Thoracic aorta (tissue), 2 donors: ENCODE results near the gene POLR1C. TPM values are rescaled to one million over a fixed set of nuclear protein-coding genes. Genes with fewer than 3 reads are reported as not detected.
"Not testable (repeated sequence)": the region's sequence is repeated elsewhere in the genome, so short reads cannot be mapped to it uniquely, and the experiment has no call there.

ENCODE experiments used
- ATAC-seq: fragments of 150-250 bp; one replicate; pipeline ENCODE4 v1.8.0; 2017; ENCODE audit warnings: low read depth; ENCODE audit not compliant: insufficient number of reproducible peaks, low FRiP score
- DNase-seq: peaks from one replicate; pipeline ENCODE4 v3.0.0-alpha.2; 2020; ENCODE audit warnings: low spot score
- H3K27ac ChIP-seq, 2 donors: fragments of 200-600 bp; sonication (generic); 1 replicate in 1 of 2; 2 replicates in 1 of 2; pipeline ENCODE4 v1.5.1; 2016; ENCODE audit warnings: mild to moderate bottlenecking in 2 of 2, moderate library complexity in 2 of 2
- H3K27me3 ChIP-seq: fragments of 200-600 bp; sonication (generic); replicated peaks from 2 replicates; pipeline ENCODE4 v1.6.0; 2016; ENCODE audit warnings: mild to moderate bottlenecking; ENCODE audit not compliant: insufficient read depth
- H3K36me3 ChIP-seq: fragments of 200-600 bp; sonication (generic); one replicate; pipeline ENCODE4 v1.5.1; 2016
- H3K4me1 ChIP-seq, 2 donors: fragments of 200-600 bp; sonication (generic); 1 replicate in 1 of 2; 2 replicates in 1 of 2; pipeline versions ENCODE4 v1.5.1 to v1.6.0; 2016; ENCODE audit warnings: low read depth in 2 of 2, mild to moderate bottlenecking in 1 of 2; ENCODE audit not compliant: control insufficient read depth in 1 of 2
- H3K4me3 ChIP-seq: fragments of 200-600 bp; sonication (generic); 2 replicates; pipeline ENCODE4 v1.5.1; 2016; ENCODE audit warnings: mild to moderate bottlenecking
- H3K9me3 ChIP-seq: fragments of 200-600 bp; sonication (generic); 2 replicates; pipeline ENCODE4 v1.5.1; 2016
- CTCF ChIP-seq: fragments of 200-600 bp; sonication (generic); IDR thresholded peaks from one replicate; pipeline ENCODE4 v1.5.1; 2019; ENCODE audit warnings: antibody characterized with exemption
- total RNA-seq, 2 donors: library from RNA; depleted of rRNA; stranded (reverse); fragments of >200 nt; gene quantifications; one replicate each; pipeline versions ENCODE4 v1.1.0 to v1.2.3, GENCODE V29; 2016

POLR1C gene
- total RNA-seq, 2 donors from 2014 or later: 9.9 to 29.2 TPM

- no peaks in the 10 kb centered on the region for H3K9me3 ChIP-seq
- no peak overlapping the region for H3K27ac ChIP-seq
- TF ChIP-seq CTCF: no peak
- H3K4me3 ChIP-seq: no peak overlapping the region
- H3K27me3 ChIP-seq: no peaks in the 10 kb centered on the region
- H3K4me1 ChIP-seq: no peaks in the 10 kb centered on the region
- H3K36me3 ChIP-seq: peaks cover 34% of the 10 kb centered on the region
- DNase-seq (no peak), ATAC-seq (no peak)
Measured at GRCh38 chr6:43547222-43547621, 30.3 kb downstream of the POLR1C start.

DNA sequence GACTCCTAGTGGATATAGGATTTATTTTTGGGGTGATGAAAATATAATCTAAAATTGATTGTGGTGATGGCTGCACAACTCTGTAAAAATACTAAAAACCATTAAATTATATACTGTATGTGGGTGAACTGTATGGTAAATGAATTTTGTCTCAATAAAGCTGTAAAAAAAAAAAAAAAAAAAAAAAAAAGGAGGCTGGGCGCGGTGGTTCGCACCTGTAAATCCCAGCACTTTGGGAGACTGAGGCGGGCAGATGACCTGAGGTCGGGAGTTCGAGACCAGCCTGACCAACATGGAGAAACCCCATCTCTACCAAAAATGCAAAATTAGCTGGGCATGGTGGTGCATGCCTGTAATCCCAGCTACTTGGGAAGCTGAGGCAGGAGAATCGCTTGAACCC is 40.7 kb downstream of the POLR1C start:
- H3K27me3 ChIP-seq, H3K9me3 ChIP-seq, H3K4me1 ChIP-seq, H3K27ac ChIP-seq, H3K4me3 ChIP-seq, DNase-seq, ATAC-seq: not testable (repeated sequence)
- H3K36me3 ChIP-seq: peaks cover 61% of the 10 kb centered on the region

GRCh38 chr6:43559328-43559727 is 42.4 kb downstream of the POLR1C start:
- H3K9me3 ChIP-seq: no peaks in the 10 kb centered on the region
- DNase-seq: no peak
- ATAC-seq: no peak
- no peak overlapping the region for H3K4me3 ChIP-seq
- H3K27ac ChIP-seq: no peak overlapping the region
- no peaks in the 10 kb centered on the region for H3K4me1 ChIP-seq
- no peaks in the 10 kb centered on the region for H3K27me3 ChIP-seq
- H3K36me3 ChIP-seq: peaks cover 69% of the 10 kb centered on the region
- no peak for TF ChIP-seq CTCF

DNA sequence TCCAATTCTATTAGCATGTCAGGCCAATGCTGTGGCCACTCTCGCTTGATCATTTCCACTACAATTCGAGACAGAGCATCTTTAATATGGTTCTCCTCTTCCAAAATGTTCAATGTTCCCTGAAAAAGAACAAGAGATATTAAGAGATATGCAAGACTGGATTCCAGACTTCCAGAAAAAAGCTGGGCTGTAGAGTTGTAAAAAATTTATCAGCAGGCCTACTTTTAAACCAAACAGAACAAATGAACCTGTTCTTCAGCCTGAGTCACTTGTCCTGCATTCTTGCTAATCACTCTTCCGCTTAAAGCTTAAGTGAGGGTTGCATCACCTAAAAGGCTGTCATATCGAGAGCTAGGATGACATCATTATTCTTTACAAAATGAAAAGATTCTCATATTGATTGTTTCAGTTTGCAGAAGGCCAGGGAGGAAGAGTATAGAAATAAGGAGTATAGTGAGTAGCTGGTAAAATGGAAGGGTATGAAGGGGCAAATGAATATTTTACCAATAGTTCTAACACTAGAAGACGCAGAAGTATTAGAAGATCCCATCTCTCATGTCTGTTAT is 54.1 kb downstream of the POLR1C start:
- H3K9me3 ChIP-seq: no peaks in the 10 kb centered on the region
- no peak overlapping the region for H3K27ac ChIP-seq
- H3K36me3 ChIP-seq: peaks cover 28% of the 10 kb centered on the region
- ATAC-seq (no peak), DNase-seq (no peak)
- no peaks in the 10 kb centered on the region for H3K27me3 ChIP-seq
- H3K4me3 ChIP-seq: no peak overlapping the region
- peaks cover 0 to 5% of the 10 kb centered on the region in 2 donors for H3K4me1 ChIP-seq
- no peak for TF ChIP-seq CTCF

Other genes starting within 250 kb of the POLR1C start
- gene SLC22A7, start 218.8 kb upstream of the POLR1C start, total RNA-seq: not detected
- gene CRIP3, start 208.3 kb upstream of the POLR1C start, total RNA-seq: not detected
- gene ZNF318, start 147.4 kb upstream of the POLR1C start, total RNA-seq: 10 to 100 TPM; 13.0 to 24.1 TPM
- gene ABCC10, start 89.5 kb upstream of the POLR1C start, total RNA-seq: 10 to 100 TPM; 24.3 to 58.9 TPM
- gene DLK2, start 61.5 kb upstream of the POLR1C start, total RNA-seq: not detected
- gene TJAP1, start 39.5 kb upstream of the POLR1C start, total RNA-seq: 10 to 100 TPM; 19.5 to 21.0 TPM
- gene LRRC73, start 6.7 kb upstream of the POLR1C start, total RNA-seq: under 1 TPM; 0.54 to 0.63 TPM
- gene YIPF3, start 163 bp upstream of the POLR1C start, total RNA-seq: 100 to 1,000 TPM in 1 of 2 donors, 10 to 100 TPM in 1; 92.2 to 160 TPM
- 10 to 100 TPM; 11.9 to 33.2 TPM for gene XPO5, start 58.9 kb downstream of the POLR1C start, total RNA-seq
- 10 to 100 TPM in 1 of 2 donors, 1 to 10 TPM in 1; 9.0 to 11.9 TPM for gene POLH, start 59.1 kb downstream of the POLR1C start, total RNA-seq
- gene GTPBP2, start 112.2 kb downstream of the POLR1C start, total RNA-seq: 10 to 100 TPM; 45.9 to 66.1 TPM
- gene MAD2L1BP, start 118.8 kb downstream of the POLR1C start, total RNA-seq: 10 to 100 TPM; 11.3 to 24.8 TPM
- not detected for gene RSPH9, start 127.9 kb downstream of the POLR1C start, total RNA-seq
- gene MRPS18A, start 170.7 kb downstream of the POLR1C start, total RNA-seq: 10 to 100 TPM; 21.2 to 39.4 TPM